ENCODE measurements around the gene PTGER3. TPM values are rescaled to one million over a fixed set of nuclear protein-coding genes. Genes with fewer than 3 reads are reported as not detected.

PTGER3 gene
- polyA plus RNA-seq, 1 of the 3 experiments (the other 2 are of a cell fraction) = 1.9 TPM

DNA sequence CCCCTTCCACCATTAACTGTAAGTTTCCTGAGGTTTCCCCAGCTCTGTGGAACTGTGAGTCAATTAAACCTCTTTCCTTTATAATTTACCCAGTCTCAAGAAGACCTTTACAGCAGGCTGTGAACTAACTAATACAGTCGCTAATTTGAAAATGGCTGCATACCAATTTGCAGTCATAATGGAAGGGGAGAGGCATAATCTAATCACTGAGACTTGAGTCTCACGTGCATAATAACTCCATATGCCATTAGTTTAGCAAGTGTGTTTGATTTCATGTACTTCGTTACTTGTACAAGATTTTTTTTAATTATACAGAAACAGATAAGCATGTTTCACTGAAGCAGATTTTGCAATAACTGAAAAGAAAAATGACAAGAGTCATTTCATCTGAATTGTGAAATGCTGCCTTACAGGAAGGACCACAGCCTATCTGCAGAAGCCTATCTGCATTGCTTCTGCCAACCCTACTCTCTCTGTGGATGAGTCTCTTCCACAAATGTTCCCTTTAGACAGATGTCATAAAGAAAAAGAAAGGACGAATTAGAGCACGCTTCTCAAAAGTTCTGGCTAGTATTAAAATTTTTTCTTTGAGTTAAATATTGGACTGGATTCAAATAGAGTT lies 99.1 kb downstream of the PTGER3 start (continued):
- TF ChIP-seq, protein P1, sequence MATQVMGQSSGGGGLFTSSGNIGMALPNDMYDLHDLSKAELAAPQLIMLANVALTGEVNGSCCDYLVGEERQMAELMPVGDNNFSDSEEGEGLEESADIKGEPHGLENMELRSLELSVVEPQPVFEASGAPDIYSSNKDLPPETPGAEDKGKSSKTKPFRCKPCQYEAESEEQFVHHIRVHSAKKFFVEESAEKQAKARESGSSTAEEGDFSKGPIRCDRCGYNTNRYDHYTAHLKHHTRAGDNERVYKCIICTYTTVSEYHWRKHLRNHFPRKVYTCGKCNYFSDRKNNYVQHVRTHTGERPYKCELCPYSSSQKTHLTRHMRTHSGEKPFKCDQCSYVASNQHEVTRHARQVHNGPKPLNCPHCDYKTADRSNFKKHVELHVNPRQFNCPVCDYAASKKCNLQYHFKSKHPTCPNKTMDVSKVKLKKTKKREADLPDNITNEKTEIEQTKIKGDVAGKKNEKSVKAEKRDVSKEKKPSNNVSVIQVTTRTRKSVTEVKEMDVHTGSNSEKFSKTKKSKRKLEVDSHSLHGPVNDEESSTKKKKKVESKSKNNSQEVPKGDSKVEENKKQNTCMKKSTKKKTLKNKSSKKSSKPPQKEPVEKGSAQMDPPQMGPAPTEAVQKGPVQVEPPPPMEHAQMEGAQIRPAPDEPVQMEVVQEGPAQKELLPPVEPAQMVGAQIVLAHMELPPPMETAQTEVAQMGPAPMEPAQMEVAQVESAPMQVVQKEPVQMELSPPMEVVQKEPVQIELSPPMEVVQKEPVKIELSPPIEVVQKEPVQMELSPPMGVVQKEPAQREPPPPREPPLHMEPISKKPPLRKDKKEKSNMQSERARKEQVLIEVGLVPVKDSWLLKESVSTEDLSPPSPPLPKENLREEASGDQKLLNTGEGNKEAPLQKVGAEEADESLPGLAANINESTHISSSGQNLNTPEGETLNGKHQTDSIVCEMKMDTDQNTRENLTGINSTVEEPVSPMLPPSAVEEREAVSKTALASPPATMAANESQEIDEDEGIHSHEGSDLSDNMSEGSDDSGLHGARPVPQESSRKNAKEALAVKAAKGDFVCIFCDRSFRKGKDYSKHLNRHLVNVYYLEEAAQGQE (IDR thresholded peaks at IDR 0.05; ENCODE audit: low read depth, low read length) = no peak
- TF ChIP-seq CHD2 (IDR thresholded peaks at IDR 0.05; ENCODE audit: low read length, partially characterized antibody) = no peak
- TF ChIP-seq POLR2AphosphoS5 (IDR thresholded peaks at IDR 0.05; ENCODE audit: low read depth, low read length) = no peak
- TF ChIP-seq GABPA (IDR thresholded peaks at IDR 0.05; ENCODE audit: low read depth) = no peak
- no peak for TF ChIP-seq MXI1 (IDR thresholded peaks at IDR 0.05; ENCODE audit: low read depth, low read length)

DNA sequence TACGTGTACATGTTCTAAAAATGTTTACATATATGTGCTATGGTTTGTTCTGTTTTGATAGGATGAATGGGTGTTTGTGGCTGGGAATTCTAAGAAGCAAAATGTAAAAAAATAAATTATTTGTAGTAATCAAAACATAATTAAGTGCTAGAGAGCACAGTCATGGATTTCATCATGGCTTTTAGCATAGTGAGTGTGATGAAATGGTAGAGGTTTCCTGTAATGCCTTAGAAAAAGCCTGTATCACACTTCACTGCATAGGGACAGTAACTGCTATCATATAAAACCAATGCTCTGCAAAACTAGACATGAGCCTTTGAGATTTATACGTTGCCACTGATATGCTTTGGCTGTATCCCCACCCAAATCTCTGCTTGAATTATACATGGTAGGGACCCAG lies 99.8 kb downstream of the PTGER3 start:
- H3K4me1 ChIP-seq (ENCODE audit: control insufficient read depth in 1 of 2, insufficient read depth in 2 of 2, low read depth in 1 of 2, low read length in 1 of 2) = no peaks in the 10 kb centered on the region
- no peaks in the 10 kb centered on the region for H3F3A ChIP-seq (replicated peaks; ENCODE audit: insufficient read depth)
- TF ChIP-seq EP300 (IDR thresholded peaks at IDR 0.05; ENCODE audit: borderline replicate concordance in 1 of 2, low read depth in 1 of 2, low read length in 1 of 2) (no peak), NRF1 (IDR thresholded peaks at IDR 0.05; ENCODE audit: low read depth, low read length) (no peak), SIN3A (IDR thresholded peaks at IDR 0.05; ENCODE audit: borderline replicate concordance, low read depth, low read length) (no peak), RXRA (IDR thresholded peaks at IDR 0.05; ENCODE audit: borderline replicate concordance, low read depth) (no peak), EZH2phosphoT487 (IDR thresholded peaks at IDR 0.05; ENCODE audit: borderline replicate concordance, low read depth) (no peak), ELF1 (IDR thresholded peaks at IDR 0.05) (no peak), RFX5 (IDR thresholded peaks at IDR 0.05; ENCODE audit: low read length) (no peak), YY1 (IDR thresholded peaks at IDR 0.05; ENCODE audit: low read depth) (no peak), TAF1 (IDR thresholded peaks at IDR 0.05; ENCODE audit: borderline replicate concordance, low read depth, low read length) (no peak), POLR2AphosphoS5 (IDR thresholded peaks at IDR 0.05; ENCODE audit: low read depth, low read length) (no peak), TEAD4 (IDR thresholded peaks at IDR 0.05; ENCODE audit: borderline replicate concordance, insufficient read depth) (no peak)
- TF ChIP-seq, protein P2, sequence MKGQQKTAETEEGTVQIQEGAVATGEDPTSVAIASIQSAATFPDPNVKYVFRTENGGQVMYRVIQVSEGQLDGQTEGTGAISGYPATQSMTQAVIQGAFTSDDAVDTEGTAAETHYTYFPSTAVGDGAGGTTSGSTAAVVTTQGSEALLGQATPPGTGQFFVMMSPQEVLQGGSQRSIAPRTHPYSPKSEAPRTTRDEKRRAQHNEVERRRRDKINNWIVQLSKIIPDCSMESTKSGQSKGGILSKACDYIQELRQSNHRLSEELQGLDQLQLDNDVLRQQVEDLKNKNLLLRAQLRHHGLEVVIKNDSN (IDR thresholded peaks at IDR 0.05; ENCODE audit: borderline replicate concordance, low read depth) = no peak
- no peaks in the 10 kb centered on the region for H3K9me2 ChIP-seq
- no peaks in the 10 kb centered on the region for H3K36me3 ChIP-seq (replicated peaks in 1 of 2; ENCODE audit: control insufficient read depth in 1 of 2, insufficient read depth in 2 of 2, low read length in 1 of 2)
- no peak overlapping the region for H2AFZ ChIP-seq (ENCODE audit: low read depth)
- no peaks in the 10 kb centered on the region for H4K20me1 ChIP-seq (ENCODE audit: insufficient read depth)
- WGBS (ENCODE audit: low lambda C conversion rate) = 44% methylated on average over 2 of the region's 2 CpGs
- H3K27ac ChIP-seq (ENCODE audit: low read depth in 2 of 2, low read length in 1 of 2) = no peak overlapping the region
- no peak for DNase-seq
- no peak overlapping the region for H3K9ac ChIP-seq
- no peaks in the 10 kb centered on the region for H3K9me3 ChIP-seq
- H3K79me2 ChIP-seq (ENCODE audit: insufficient read depth) = no peaks in the 10 kb centered on the region
- H3K27me3 ChIP-seq (ENCODE audit: insufficient read depth) = no peaks in the 10 kb centered on the region
- POLR2A ChIA-PET = no interaction called here
- no peak overlapping the region for H3K4me3 ChIP-seq (ENCODE audit: low read depth in 2 of 2, low read length in 1 of 2)
- H3K4me2 ChIP-seq = no peak overlapping the region
- CTCF ChIA-PET = no interaction called here

Measured in SK-N-SH (cell line).